ENCODE data around the gene RNASE7.
A peak's percentile ranks its signal among the peaks of the same experiment; 100 is the strongest.

- TF ChIP-seq, protein P1, sequence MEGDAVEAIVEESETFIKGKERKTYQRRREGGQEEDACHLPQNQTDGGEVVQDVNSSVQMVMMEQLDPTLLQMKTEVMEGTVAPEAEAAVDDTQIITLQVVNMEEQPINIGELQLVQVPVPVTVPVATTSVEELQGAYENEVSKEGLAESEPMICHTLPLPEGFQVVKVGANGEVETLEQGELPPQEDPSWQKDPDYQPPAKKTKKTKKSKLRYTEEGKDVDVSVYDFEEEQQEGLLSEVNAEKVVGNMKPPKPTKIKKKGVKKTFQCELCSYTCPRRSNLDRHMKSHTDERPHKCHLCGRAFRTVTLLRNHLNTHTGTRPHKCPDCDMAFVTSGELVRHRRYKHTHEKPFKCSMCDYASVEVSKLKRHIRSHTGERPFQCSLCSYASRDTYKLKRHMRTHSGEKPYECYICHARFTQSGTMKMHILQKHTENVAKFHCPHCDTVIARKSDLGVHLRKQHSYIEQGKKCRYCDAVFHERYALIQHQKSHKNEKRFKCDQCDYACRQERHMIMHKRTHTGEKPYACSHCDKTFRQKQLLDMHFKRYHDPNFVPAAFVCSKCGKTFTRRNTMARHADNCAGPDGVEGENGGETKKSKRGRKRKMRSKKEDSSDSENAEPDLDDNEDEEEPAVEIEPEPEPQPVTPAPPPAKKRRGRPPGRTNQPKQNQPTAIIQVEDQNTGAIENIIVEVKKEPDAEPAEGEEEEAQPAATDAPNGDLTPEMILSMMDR (IDR thresholded peaks at IDR 0.05): peak in 1 of 7 experiments; percentile 6
- peak in 2 of 3 donors; percentile 57 to 66 for TF ChIP-seq POLR2A (IDR thresholded peaks at IDR 0.05)
Observed at GRCh38 chr14:21038441-21039422, 3.4 kb upstream of the RNASE7 start.

Data from body of pancreas (tissue), 4 donors.